H9 (cell line): ENCODE measurements around the gene WDR59. TPM values are rescaled to one million over a fixed set of nuclear protein-coding genes. Genes with fewer than 3 reads are reported as not detected.

ENCODE experiments used
- DNase-seq: peaks from one replicate; pipeline ENCODE4 v3.0.0-alpha.2; 2017
- H2AFZ ChIP-seq: one replicate; pipeline ENCODE4 v1.6.1; 2013; ENCODE audit warnings: mild to moderate bottlenecking, low read length, control low read depth, moderate library complexity
- H2AK5ac ChIP-seq: 2 replicates; pipeline ENCODE4 v1.6.1; 2013; ENCODE audit warnings: low read length, control low read depth, mixed read lengths; ENCODE audit not compliant: insufficient read length
- H2BK120ac ChIP-seq: one replicate; pipeline ENCODE4 v1.6.1; 2013; ENCODE audit warnings: low read depth, mild to moderate bottlenecking, low read length, control low read depth, inconsistent platforms; ENCODE audit not compliant: poor library complexity, severe bottlenecking
- H2BK12ac ChIP-seq: 2 replicates; pipeline ENCODE4 v1.6.1; 2013; ENCODE audit warnings: low read length, control low read depth, mixed read lengths, low read depth; ENCODE audit not compliant: insufficient read length
- H2BK15ac ChIP-seq: 2 replicates; pipeline ENCODE4 v1.6.1; 2013; ENCODE audit warnings: low read depth, low read length, control low read depth
- H2BK20ac ChIP-seq: one replicate; pipeline ENCODE4 v1.6.1; 2013; ENCODE audit warnings: low read depth, mild to moderate bottlenecking, low read length, control low read depth, inconsistent platforms; ENCODE audit not compliant: poor library complexity, severe bottlenecking
- H2BK5ac ChIP-seq: 2 replicates; pipeline ENCODE4 v1.6.1; 2013; ENCODE audit warnings: low read length, control low read depth, mixed read lengths; ENCODE audit not compliant: insufficient read length
- H3K14ac ChIP-seq: 2 replicates; pipeline ENCODE4 v1.6.1; 2013; ENCODE audit warnings: low read length, control low read depth; ENCODE audit not compliant: insufficient read depth
- H3K18ac ChIP-seq: 2 replicates; pipeline ENCODE4 v1.6.1; 2013; ENCODE audit warnings: low read depth, mild to moderate bottlenecking, mixed read lengths, low read length, control low read depth; ENCODE audit not compliant: insufficient read length
- H3K23ac ChIP-seq: 2 replicates; pipeline ENCODE4 v1.6.1; 2013; ENCODE audit warnings: low read length, control low read depth, mixed read lengths, low read depth; ENCODE audit not compliant: insufficient read length
- H3K23me2 ChIP-seq: 2 replicates; pipeline ENCODE4 v1.6.1; 2013; ENCODE audit warnings: low read depth, mild to moderate bottlenecking, mixed read lengths, low read length, control low read depth; ENCODE audit not compliant: insufficient read length, poor library complexity, severe bottlenecking
- H3K27ac ChIP-seq: 2 replicates; pipeline ENCODE4 v1.5.1; 2013; ENCODE audit warnings: low read length, control low read depth, mixed read lengths, low read depth; ENCODE audit not compliant: insufficient read length
- H3K27me3 ChIP-seq: 2 replicates; pipeline ENCODE4 v1.6.1; 2013; ENCODE audit warnings: low read length, control low read depth, inconsistent platforms; ENCODE audit not compliant: insufficient read depth
- H3K4ac ChIP-seq: 2 replicates; pipeline ENCODE4 v1.6.1; 2013; ENCODE audit warnings: low read depth, mild to moderate bottlenecking, control low read depth, inconsistent platforms, low read length, moderate library complexity
- H3K4me1 ChIP-seq: 2 replicates; pipeline ENCODE4 v1.6.1; 2013; ENCODE audit warnings: low read length, control low read depth, inconsistent platforms; ENCODE audit not compliant: insufficient read depth
- H3K4me2 ChIP-seq: 2 replicates; pipeline ENCODE4 v1.6.1; 2013; ENCODE audit warnings: low read length, control low read depth, mixed read lengths; ENCODE audit not compliant: insufficient read length, insufficient read depth
- H3K56ac ChIP-seq: 2 replicates; pipeline ENCODE4 v1.6.1; 2013; ENCODE audit warnings: low read depth, mild to moderate bottlenecking, mixed read lengths, low read length, control low read depth; ENCODE audit not compliant: insufficient read length
- H3K79me1 ChIP-seq: 2 replicates; pipeline ENCODE4 v1.6.1; 2013; ENCODE audit warnings: low read depth, mild to moderate bottlenecking, moderate library complexity, low read length, control low read depth, inconsistent platforms; ENCODE audit not compliant: insufficient read depth, poor library complexity, severe bottlenecking
- H3K79me2 ChIP-seq: 2 replicates; pipeline ENCODE4 v1.6.1; 2013; ENCODE audit warnings: low read length, control low read depth, inconsistent platforms; ENCODE audit not compliant: insufficient read depth
- H3K9ac ChIP-seq: 2 replicates; pipeline ENCODE4 v1.6.1; 2013; ENCODE audit warnings: low read length, control low read depth, mixed read lengths; ENCODE audit not compliant: insufficient read length; ENCODE audit errors: extremely low read depth
- H3K9me3 ChIP-seq: one replicate; pipeline ENCODE4 v1.6.1; 2013; ENCODE audit warnings: low read depth, low read length, inconsistent platforms; ENCODE audit not compliant: control insufficient read depth
- H3T11ph ChIP-seq: one replicate; pipeline ENCODE4 v1.6.1; 2013; ENCODE audit warnings: mild to moderate bottlenecking, low read length, control low read depth, inconsistent platforms
- H4K20me1 ChIP-seq: one replicate; pipeline ENCODE4 v1.6.1; 2013; ENCODE audit not compliant: control insufficient read depth, insufficient read length, insufficient read depth
- H4K5ac ChIP-seq: 2 replicates; pipeline ENCODE4 v1.6.1; 2013; ENCODE audit warnings: low read depth, mild to moderate bottlenecking, mixed read lengths, low read length, control low read depth; ENCODE audit not compliant: insufficient read length
- H4K8ac ChIP-seq: replicated peaks from 2 replicates; pipeline ENCODE4 v1.6.1; 2013; ENCODE audit warnings: low read length, control low read depth, mixed read lengths, low read depth; ENCODE audit not compliant: insufficient read length
- H4K91ac ChIP-seq: 2 replicates; pipeline ENCODE4 v1.6.1; 2013; ENCODE audit warnings: low read depth, mild to moderate bottlenecking, moderate library complexity, mixed read lengths, low read length, control low read depth; ENCODE audit not compliant: insufficient read length
- H3K27ac Mint-ChIP-seq, 3 experiments: 2 replicates in 2 of 3; 3 replicates in 1 of 3; pipeline ENCODE4 v1.8.0; 2020 to 2021; ENCODE audit warnings: mixed read lengths in 3 of 3, mild to moderate bottlenecking in 1 of 3, moderate library complexity in 1 of 3
- H3K27me3 Mint-ChIP-seq: 2 replicates; pipeline ENCODE4 v1.8.0; 2021; ENCODE audit warnings: low read depth, mild to moderate bottlenecking, moderate library complexity, mixed read lengths
- H3K36me3 Mint-ChIP-seq, 3 experiments: 2 replicates in 2 of 3; 3 replicates in 1 of 3; pipeline ENCODE4 v1.8.0; 2020 to 2021; ENCODE audit warnings: low read depth in 3 of 3, mixed read lengths in 3 of 3; ENCODE audit not compliant: insufficient read depth in 1 of 3
- H3K4me1 Mint-ChIP-seq, 2 experiments: 2 replicates each; pipeline ENCODE4 v1.8.0; 2020; ENCODE audit warnings: mixed read lengths in 2 of 2
- H3K4me3 Mint-ChIP-seq, 2 experiments: 2 replicates in 1 of 2; 3 replicates in 1 of 2; pipeline ENCODE4 v1.8.0; 2020 to 2021; ENCODE audit warnings: mild to moderate bottlenecking in 2 of 2, mixed read lengths in 2 of 2, moderate library complexity in 1 of 2
- H3K9me3 Mint-ChIP-seq, 2 experiments: 2 replicates in 1 of 2; 3 replicates in 1 of 2; pipeline ENCODE4 v1.8.0; 2020; ENCODE audit warnings: mild to moderate bottlenecking in 2 of 2, mixed read lengths in 2 of 2, moderate library complexity in 1 of 2
- CTCF ChIP-seq: fragments of 200-600 bp; sonication (generic); conservative IDR thresholded peaks from 3 replicates; pipeline ENCODE4 v1.8.0; 2021; ENCODE audit warnings: antibody characterized with exemption, mild to moderate bottlenecking
- WGBS: extraction: QIAGEN DNeasy Blood & Tissue Kit; methylation state at CpG from one replicate; pipeline ENCODE4 v1.1.7; 2013; ENCODE audit warnings: missing lambda C conversion rate, low lambda C conversion rate, mixed read lengths; ENCODE audit not compliant: insufficient read length; ENCODE audit errors: extremely low coverage; 5-methylcytosine and 5-hydroxymethylcytosine counted together
- total RNA-seq: library from RNA; stranded (reverse); gene quantifications from 2 replicates; pipeline ENCODE4 v1.2.1, GENCODE V29; 2021

The WDR59 gene
- total RNA-seq, 1 experiment from 2014 or later, result 97.5 TPM

GRCh38 chr16:74872302-74872701 is 112.6 kb downstream of the WDR59 start:
- H2BK120ac ChIP-seq, result no peak overlapping the region
- no peak overlapping the region for H3T11ph ChIP-seq
- no peak overlapping the region for H3K56ac ChIP-seq
- H4K5ac ChIP-seq, result no peak overlapping the region
- no peak for TF ChIP-seq CTCF
- H4K20me1 ChIP-seq, result no peaks in the 10 kb centered on the region
- H2BK12ac ChIP-seq, result no peak overlapping the region
- Mint-ChIP-seq H3K27ac (no peak overlapping the region), H3K4me1 (peaks cover 48 to 53% of the 10 kb centered on the region in 2 experiments), H3K4me3 (no peak overlapping the region), H3K27me3 (no peaks in the 10 kb centered on the region), H3K9me3 (no peaks in the 10 kb centered on the region), H3K36me3 (peaks cover 9 to 32% (median 30%) of the 10 kb centered on the region in 3 experiments)
- H3K23ac ChIP-seq, result no peak overlapping the region
- no peaks in the 10 kb centered on the region for H3K79me1 ChIP-seq
- H3K14ac ChIP-seq, result no peak overlapping the region
- H3K9ac ChIP-seq, result no peak overlapping the region
- no peaks in the 10 kb centered on the region for H3K9me3 ChIP-seq
- H3K4ac ChIP-seq, result no peak overlapping the region
- H3K79me2 ChIP-seq, result no peaks in the 10 kb centered on the region
- no peak for DNase-seq
- H4K8ac ChIP-seq, result no peak overlapping the region
- H4K91ac ChIP-seq, result no peak overlapping the region
- no peak overlapping the region for H3K18ac ChIP-seq
- H3K4me2 ChIP-seq, result no peak overlapping the region
- H2BK20ac ChIP-seq, result no peak overlapping the region
- no peaks in the 10 kb centered on the region for H3K27me3 ChIP-seq
- peaks cover 2% of the 10 kb centered on the region; the same call in 1 of the 2 replicates for H3K4me1 ChIP-seq
- no peak overlapping the region for H2AFZ ChIP-seq
- no peak overlapping the region for H3K27ac ChIP-seq
- no peak overlapping the region for H2BK5ac ChIP-seq
- no peak overlapping the region for H2AK5ac ChIP-seq
- no peak overlapping the region for H2BK15ac ChIP-seq
- H3K23me2 ChIP-seq, result no peaks in the 10 kb centered on the region
- WGBS, result no CpG with 5 or more reads among the region's 2 CpGs
